ENCODE results near the gene TSPAN9. TPM values are rescaled to one million over a fixed set of nuclear protein-coding genes. Genes with fewer than 3 reads are reported as not detected.

TSPAN9 gene
- total and polyA plus RNA-seq, 9 of the 15 experiments (the other 6 are each of a cell fraction or from before 2014, with no cell fraction given), result 0.23 to 2.1 (median 0.60) TPM; not detected in 2

- in situ Hi-C loops (cut with MboI), result no loop called here
- TF ChIP-seq TCF15 (CRISPR knock-in tag; IDR thresholded peaks at IDR 0.05) (no peak), GABPB1 (CRISPR knock-in tag; IDR thresholded peaks at IDR 0.05) (no peak)
- Histone ChIP-seq H3K4me3 (no peak overlapping the region), H3K27ac (ENCODE audit: extremely low read depth, low read depth, low read length) (no peak overlapping the region), H3K4me1 (replicated peaks in 1 of 2; ENCODE audit: control insufficient read depth in 2 of 2, insufficient read depth in 2 of 2, low read length in 2 of 2) (no peaks in the 10 kb centered on the region; a peak in 1 of 5 replicates), H3K9ac (ENCODE audit: insufficient read depth in 1 of 2, low read depth in 2 of 2, low read length in 2 of 2) (no peak overlapping the region), H3K9me1 (ENCODE audit: control insufficient read depth, insufficient read depth, low read length) (no peaks in the 10 kb centered on the region), H3K9me3 (replicated peaks; ENCODE audit: control insufficient read depth, insufficient read depth, low read depth, low read length) (no peaks in the 10 kb centered on the region), H3K36me3 (ENCODE audit: control insufficient read depth, insufficient read depth, low read length) (no peaks in the 10 kb centered on the region), H2AFZ (ENCODE audit: low read depth, low read length) (no peak overlapping the region), H4K20me1 (replicated peaks; ENCODE audit: control insufficient read depth, insufficient read depth, low read length) (no peaks in the 10 kb centered on the region), H3K4me2 (ENCODE audit: insufficient read depth, low read length) (no peak overlapping the region), H3K79me2 (ENCODE audit: control insufficient read depth, insufficient read depth, low read length) (no peaks in the 10 kb centered on the region), H3K27me3 (ENCODE audit: control insufficient read depth in 2 of 2, insufficient read depth in 2 of 2, low read length in 2 of 2) (peaks cover 5 to 37% of the 10 kb centered on the region in 2 experiments; a peak in 3 of 5 replicates)
- POLR2A ChIA-PET, result interaction anchor here (0.8 kb wide), 1 partner anchor 13 kb away, joined by 3 read pairs; no protein-coding TSS in a partner anchor
- CTCF ChIA-PET (ENCODE audit: low intra/inter-chr PET ratio), result no interaction called here
- WGBS (ENCODE audit: insufficient coverage, low coverage, missing lambda C conversion rate), result 23% methylated on average over 4 of the region's 4 CpGs
- DNase-seq (ENCODE audit: extremely low read depth in 1 of 4, low spot score in 3 of 4) (peak in 1 of 4 experiments; percentile 1), FAIRE-seq (no peak), ATAC-seq (no peak)
- intact Hi-C loops (cut with micrococcal nuclease), result no loop called here
- BruUV-seq (replicated peaks), result no TSS peak
Measured at GRCh38 chr12:3086211-3086610, 9.0 kb downstream of the TSPAN9 start.

GRCh38 chr12:3086729-3087323 is 9.6 kb downstream of the TSPAN9 start:
- Histone ChIP-seq H3K36me3 (ENCODE audit: control insufficient read depth, insufficient read depth, low read length) (no peaks in the 10 kb centered on the region), H3K9ac (ENCODE audit: insufficient read depth in 1 of 2, low read depth in 2 of 2, low read length in 2 of 2) (no peak overlapping the region), H3K9me1 (ENCODE audit: control insufficient read depth, insufficient read depth, low read length) (no peaks in the 10 kb centered on the region), H3K27ac (ENCODE audit: extremely low read depth, low read depth, low read length) (no peak overlapping the region), H3K79me2 (ENCODE audit: control insufficient read depth, insufficient read depth, low read length) (no peaks in the 10 kb centered on the region), H3K4me2 (ENCODE audit: insufficient read depth, low read length) (no peak overlapping the region), H3K27me3 (ENCODE audit: control insufficient read depth in 2 of 2, insufficient read depth in 2 of 2, low read length in 2 of 2) (peaks cover 5 to 43% of the 10 kb centered on the region in 2 experiments; a peak in 3 of 5 replicates), H3K4me1 (replicated peaks in 1 of 2; ENCODE audit: control insufficient read depth in 2 of 2, insufficient read depth in 2 of 2, low read length in 2 of 2) (no peaks in the 10 kb centered on the region), H4K20me1 (replicated peaks; ENCODE audit: control insufficient read depth, insufficient read depth, low read length) (no peaks in the 10 kb centered on the region), H2AFZ (ENCODE audit: low read depth, low read length) (no peak overlapping the region), H3K9me3 (replicated peaks; ENCODE audit: control insufficient read depth, insufficient read depth, low read depth, low read length) (no peaks in the 10 kb centered on the region), H3K4me3 (no peak overlapping the region)
- ATAC-seq (no peak), DNase-seq (ENCODE audit: extremely low read depth in 1 of 4, low spot score in 3 of 4) (no peak), FAIRE-seq (no peak)
- POLR2A ChIA-PET, result interaction anchor here (0.8 kb wide), 1 partner anchor 13 kb away, joined by 3 read pairs; no protein-coding TSS in a partner anchor
- CTCF ChIA-PET (ENCODE audit: low intra/inter-chr PET ratio), result no interaction called here
- BruUV-seq (replicated peaks), result no TSS peak
- TF ChIP-seq ZFP1 (CRISPR knock-in tag; IDR thresholded peaks at IDR 0.05) (no peak), MYBL2 (IDR thresholded peaks at IDR 0.05; ENCODE audit: low read depth) (no peak), MYBL2 (CRISPR knock-in tag; IDR thresholded peaks at IDR 0.05; ENCODE audit: borderline replicate concordance) (no peak), MXI1 (IDR thresholded peaks at IDR 0.05; ENCODE audit: low read depth, low read length) (no peak)
- WGBS (ENCODE audit: insufficient coverage, low coverage, missing lambda C conversion rate), result 18% methylated on average over 8 of the region's 9 CpGs
- intact Hi-C loops (cut with micrococcal nuclease), result no loop called here
- in situ Hi-C loops (cut with MboI), result no loop called here

All from K562 (cell line).